ENCODE measurements around the gene PCED1A. TPM values are rescaled to one million over a fixed set of nuclear protein-coding genes. Genes with fewer than 3 reads are reported as not detected.

The PCED1A gene
- total and polyA plus RNA-seq, 2 donors (not counting 1 experiment from before 2014, with no cell fraction given) = 96.8 to 176 TPM

DNA sequence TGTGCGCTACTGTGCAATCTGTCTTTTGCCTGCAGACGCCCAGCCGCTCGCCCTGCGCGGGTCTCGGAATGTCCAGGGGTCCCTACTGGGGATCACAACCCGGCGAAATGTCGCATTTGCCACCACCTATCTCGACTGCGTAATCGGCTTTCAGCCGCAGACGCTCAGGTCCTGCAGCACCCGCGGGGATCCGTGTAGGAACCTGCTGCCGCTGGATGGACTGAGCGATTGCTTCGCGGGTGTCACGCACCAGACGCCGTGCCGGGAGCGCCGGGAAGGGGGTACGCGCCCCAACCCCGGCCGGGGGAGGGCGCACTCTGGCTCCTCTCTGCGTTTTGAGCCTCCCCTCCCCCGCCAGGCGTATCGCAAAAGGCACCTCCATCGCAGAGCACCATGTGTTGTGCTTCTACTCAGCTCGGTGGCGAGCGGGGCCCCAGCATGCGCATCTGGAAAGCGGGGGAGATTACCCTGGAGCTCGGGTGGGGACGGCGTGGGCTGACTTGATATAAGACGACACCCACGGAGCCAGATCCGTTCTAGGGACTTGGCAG is 32.1 kb upstream of the PCED1A start:
- Histone ChIP-seq H3K36me3 (replicated peaks in 1 of 2; ENCODE audit: control extremely low read depth in 1 of 2, control insufficient read depth in 1 of 2, extremely low read depth in 1 of 2, insufficient read depth in 2 of 2, low read length in 1 of 2) (no peaks in the 10 kb centered on the region), H3K79me2 (ENCODE audit: control insufficient read depth, insufficient read depth, low read length) (peaks cover 40% of the 10 kb centered on the region), H3K4me1 (ENCODE audit: control insufficient read depth in 2 of 2, insufficient read depth in 2 of 2, low read length in 2 of 2) (peaks cover 27 to 31% of the 10 kb centered on the region in 2 donors), H3K9me3 (ENCODE audit: control extremely low read depth in 1 of 3, control insufficient read depth in 2 of 3, insufficient read depth in 1 of 3, low read length in 2 of 3) (no peaks in the 10 kb centered on the region), H3K4me2 (replicated peaks; ENCODE audit: low read depth, low read length, poor library complexity, severe bottlenecking) (peak overlapping the region; percentile 88), H3K9ac (ENCODE audit: low read length) (peak overlapping the region; percentile 76), H3K27me3 (replicated peaks in 1 of 4; ENCODE audit: control extremely low read depth in 1 of 4, control insufficient read depth in 3 of 4, insufficient read depth in 4 of 4, low read length in 3 of 4) (peaks cover 0 to 11% (median 0%) of the 10 kb centered on the region in 4 experiments), H4K20me1 (ENCODE audit: control insufficient read depth, insufficient read depth, low read length, poor library complexity, severe bottlenecking) (peaks cover 16% of the 10 kb centered on the region), H3K4me3 (ENCODE audit: control extremely low read depth in 1 of 5, extremely low read depth in 1 of 5, insufficient read depth in 1 of 5, low read depth in 2 of 5, low read length in 4 of 5) (peak overlapping the region; percentile 66 to 85 (median 79)), H3K27ac (ENCODE audit: low read length in 2 of 2) (peak overlapping the region; percentile 25 to 32), H2AFZ (ENCODE audit: insufficient read depth, low read depth, low read length, poor library complexity, severe bottlenecking) (peak overlapping the region; percentile 86)
- peak; percentile 31 for ATAC-seq (ENCODE audit: low read depth)
- ChIA-PET POLR2A (interaction anchor here (1.4 to 1.6 kb wide), 2 partner anchors 32 to 402 kb away, joined by 4 to 7 read pairs; partner anchors contain the start of genes PCED1A, SNRPB and VPS16), CTCF (interaction anchor here (0.7 to 1.1 kb wide), 3 partner anchors 13 to 128 kb away, joined by 3 to 7 read pairs (median 3); partner anchors contain the start of genes PCED1A and VPS16)
- peaks cover 8% of the 10 kb centered on the region for H3K27me3 Mint-ChIP-seq
- intact Hi-C loops (cut with micrococcal nuclease) = loop anchor here (1.0 to 10.0 kb wide), 6 partner anchors 32 to 1545 kb away; partner anchors contain the start of genes GNRH2, MRPS26, PCED1A and SDCBP2
- peak overlapping the region; percentile 87 for H3K4me3 Mint-ChIP-seq
- under 1% methylated on average over 44 of the region's 49 CpGs for WGBS (ENCODE audit: insufficient coverage)
- peak; percentile 79 for DNase-seq
- H3K4me1 Mint-ChIP-seq = peaks cover 33% of the 10 kb centered on the region
- no peaks in the 10 kb centered on the region for H3K9me3 Mint-ChIP-seq (ENCODE audit: insufficient read depth)
- TF ChIP-seq CTCF (IDR thresholded peaks at IDR 0.05) (peak; percentile 53), EZH2 (IDR thresholded peaks at IDR 0.05; ENCODE audit: borderline replicate concordance, insufficient read depth, low read depth, low read length, poor library complexity, severe bottlenecking) (no peak)
- H3K27ac Mint-ChIP-seq = peak overlapping the region; percentile 80

Data from B cell (primary cell).